ENCODE data around the gene USP54.
"Not testable (repeated sequence)": the region's sequence is repeated elsewhere in the genome, so short reads cannot be mapped to it uniquely, and the experiment has no call there.

Gene USP54

GRCh38 chr10:73590881-73591799 lies at the start of gene USP54:
Gene USP54, minus strand, starts transcription at chr10:73591342. Its CDS starts 15,684 bp downstream, at chr10:73575658.
- DNase-seq (ENCODE audit: low spot score) = peak; percentile 78

- no peak for DNase-seq (ENCODE audit: low spot score)
These were observed 48.1 kb upstream of the USP54 start for GRCh38 chr10:73639286-73639685.

- no peak for DNase-seq (ENCODE audit: low spot score)
These were observed 44.6 kb upstream of the USP54 start for GRCh38 chr10:73635781-73636180.

GRCh38 chr10:73634421-73634820 lies 43.3 kb upstream of the USP54 start:
- no peak for DNase-seq (ENCODE audit: low spot score)

GRCh38 chr10:73629165-73629564 lies 38.0 kb upstream of the USP54 start:
- no peak for DNase-seq (ENCODE audit: low spot score)

GRCh38 chr10:73628405-73628804 lies 37.3 kb upstream of the USP54 start:
- no peak for DNase-seq (ENCODE audit: low spot score)

- no peak for DNase-seq (ENCODE audit: low spot score)
These were observed 36.2 kb upstream of the USP54 start for GRCh38 chr10:73627300-73627699.

- peak; percentile 96 for DNase-seq (ENCODE audit: low spot score)
These were observed 35.0 kb upstream of the USP54 start for GRCh38 chr10:73625884-73626752.

- peak; percentile 53 for DNase-seq (ENCODE audit: low spot score)
These were observed 34.1 kb upstream of the USP54 start for GRCh38 chr10:73625004-73625883.

- no peak for DNase-seq (ENCODE audit: low spot score)
These were observed 31.9 kb upstream of the USP54 start for GRCh38 chr10:73623056-73623455.

- not testable (repeated sequence) for DNase-seq (ENCODE audit: low spot score)
These were observed 29.8 kb upstream of the USP54 start for GRCh38 chr10:73620974-73621373.

GRCh38 chr10:73617143-73617542 lies 26.0 kb upstream of the USP54 start:
- DNase-seq (ENCODE audit: low spot score) = not testable (repeated sequence)

- no peak for DNase-seq (ENCODE audit: low spot score)
These were observed 23.6 kb upstream of the USP54 start for GRCh38 chr10:73614720-73615119.

GRCh38 chr10:73609116-73609515 lies 18.0 kb upstream of the USP54 start:
- no peak for DNase-seq (ENCODE audit: low spot score)

GRCh38 chr10:73601486-73601921 lies 10.4 kb upstream of the USP54 start:
- DNase-seq (ENCODE audit: low spot score) = no peak

- DNase-seq (ENCODE audit: low spot score) = no peak
These were observed 6.2 kb upstream of the USP54 start for GRCh38 chr10:73597346-73597745.

- no peak for DNase-seq (ENCODE audit: low spot score)
These were observed 2.7 kb upstream of the USP54 start for GRCh38 chr10:73593812-73594211.

- DNase-seq (ENCODE audit: low spot score) = no peak
These were observed 2.0 kb upstream of the USP54 start for GRCh38 chr10:73593110-73593509.

GRCh38 chr10:73591935-73592699 lies 975 bp upstream of the USP54 start:
- peak; percentile 66 for DNase-seq (ENCODE audit: low spot score)

GRCh38 chr10:73589563-73590126 lies 1.5 kb downstream of the USP54 start:
- DNase-seq (ENCODE audit: low spot score) = no peak

GRCh38 chr10:73588656-73589055 lies 2.5 kb downstream of the USP54 start:
- DNase-seq (ENCODE audit: low spot score) = no peak
